Measurements from ENCODE around the gene TWIST2.

TWIST2 gene

GRCh38 chr2:238938003-238938400 is 90.1 kb downstream of the TWIST2 start:
- no peaks in the 10 kb centered on the region for H3K36me3 ChIP-seq (ENCODE audit: insufficient read depth, low read length)
- H3K9me2 ChIP-seq (replicated peaks; ENCODE audit: low read depth, low read length), result no peaks in the 10 kb centered on the region
- no peak overlapping the region for H3K9ac ChIP-seq (ENCODE audit: low read depth, low read length, poor library complexity, severe bottlenecking)
- no peaks in the 10 kb centered on the region for H3K4me1 ChIP-seq (ENCODE audit: insufficient read depth, low read length, poor library complexity, severe bottlenecking)
- no peak overlapping the region for H3K4me2 ChIP-seq (ENCODE audit: low read depth, low read length, poor library complexity, severe bottlenecking)
- no peaks in the 10 kb centered on the region for H3K27me3 ChIP-seq (ENCODE audit: insufficient read depth, low read length, poor library complexity, severe bottlenecking)
- no peak overlapping the region for H3K4me3 ChIP-seq (ENCODE audit: low read length, poor library complexity, severe bottlenecking)
- H3K79me2 ChIP-seq (ENCODE audit: insufficient read depth, low read length), result no peaks in the 10 kb centered on the region
- H3K9me3 ChIP-seq (ENCODE audit: insufficient read depth, low read depth, low read length), result peaks cover 3% of the 10 kb centered on the region; the same call in 1 of the 2 replicates
- no peak overlapping the region for H2AFZ ChIP-seq (ENCODE audit: low read length)
- H4K20me1 ChIP-seq (ENCODE audit: insufficient read depth, low read length, poor library complexity, severe bottlenecking), result no peaks in the 10 kb centered on the region
- TF ChIP-seq EZH2phosphoT487 (IDR thresholded peaks at IDR 0.05; ENCODE audit: borderline replicate concordance), result no peak
- no peaks in the 10 kb centered on the region for H3F3A ChIP-seq (ENCODE audit: low read depth)

GRCh38 chr2:238938401-238939055 is 90.6 kb downstream of the TWIST2 start:
- TF ChIP-seq CTCF (conservative IDR thresholded peaks at IDR 0.05; ENCODE audit: low read length) (no peak), EZH2phosphoT487 (IDR thresholded peaks at IDR 0.05; ENCODE audit: borderline replicate concordance) (no peak)
- H3K4me2 ChIP-seq (ENCODE audit: low read depth, low read length, poor library complexity, severe bottlenecking), result no peak overlapping the region
- no peaks in the 10 kb centered on the region for H3K9me2 ChIP-seq (replicated peaks; ENCODE audit: low read depth, low read length)
- no peak overlapping the region for H2AFZ ChIP-seq (ENCODE audit: low read length)
- no peaks in the 10 kb centered on the region for H3K79me2 ChIP-seq (ENCODE audit: insufficient read depth, low read length)
- H3K4me3 ChIP-seq (ENCODE audit: low read length, poor library complexity, severe bottlenecking), result no peak overlapping the region
- no peak overlapping the region for H3K9ac ChIP-seq (ENCODE audit: low read depth, low read length, poor library complexity, severe bottlenecking)
- H3K9me3 ChIP-seq (ENCODE audit: insufficient read depth, low read depth, low read length), result peaks cover 3% of the 10 kb centered on the region; the same call in 1 of the 2 replicates
- no peaks in the 10 kb centered on the region for H3K36me3 ChIP-seq (ENCODE audit: insufficient read depth, low read length)
- no peaks in the 10 kb centered on the region for H4K20me1 ChIP-seq (ENCODE audit: insufficient read depth, low read length, poor library complexity, severe bottlenecking)
- H3K4me1 ChIP-seq (ENCODE audit: insufficient read depth, low read length, poor library complexity, severe bottlenecking), result no peaks in the 10 kb centered on the region
- no peaks in the 10 kb centered on the region for H3F3A ChIP-seq (ENCODE audit: low read depth)
- H3K27me3 ChIP-seq (ENCODE audit: insufficient read depth, low read length, poor library complexity, severe bottlenecking), result no peaks in the 10 kb centered on the region

GRCh38 chr2:238939074-238939473 is 91.2 kb downstream of the TWIST2 start:
- H3K9me3 ChIP-seq (ENCODE audit: insufficient read depth, low read depth, low read length), result peaks cover 3% of the 10 kb centered on the region; the same call in 1 of the 2 replicates
- TF ChIP-seq EZH2phosphoT487 (IDR thresholded peaks at IDR 0.05; ENCODE audit: borderline replicate concordance) (no peak), CTCF (conservative IDR thresholded peaks at IDR 0.05; ENCODE audit: low read length) (no peak)
- no peaks in the 10 kb centered on the region for H3K27me3 ChIP-seq (ENCODE audit: insufficient read depth, low read length, poor library complexity, severe bottlenecking)
- H3K4me3 ChIP-seq (ENCODE audit: low read length, poor library complexity, severe bottlenecking), result no peak overlapping the region
- H3K9ac ChIP-seq (ENCODE audit: low read depth, low read length, poor library complexity, severe bottlenecking), result no peak overlapping the region
- H3K79me2 ChIP-seq (ENCODE audit: insufficient read depth, low read length), result no peaks in the 10 kb centered on the region
- H3K36me3 ChIP-seq (ENCODE audit: insufficient read depth, low read length), result no peaks in the 10 kb centered on the region
- H4K20me1 ChIP-seq (ENCODE audit: insufficient read depth, low read length, poor library complexity, severe bottlenecking), result no peaks in the 10 kb centered on the region
- no peak overlapping the region for H3K4me2 ChIP-seq (ENCODE audit: low read depth, low read length, poor library complexity, severe bottlenecking)
- H3K4me1 ChIP-seq (ENCODE audit: insufficient read depth, low read length, poor library complexity, severe bottlenecking), result no peaks in the 10 kb centered on the region
- no peaks in the 10 kb centered on the region for H3F3A ChIP-seq (ENCODE audit: low read depth)
- H3K9me2 ChIP-seq (replicated peaks; ENCODE audit: low read depth, low read length), result no peaks in the 10 kb centered on the region
- no peak overlapping the region for H2AFZ ChIP-seq (ENCODE audit: low read length)

All from Loucy (cell line).